NCI-H128 (cell line): ENCODE data around the gene PPP1R16B.
"Not testable (repeated sequence)": the region's sequence is repeated elsewhere in the genome, so short reads cannot be mapped to it uniquely, and the experiment has no call there.

Experiments
- DNase-seq: peaks from one replicate; lab custom pipeline; 2025; ENCODE audit not compliant: unreplicated experiment; lab: John Stamatoyannopoulos, UW

PPP1R16B gene

DNA sequence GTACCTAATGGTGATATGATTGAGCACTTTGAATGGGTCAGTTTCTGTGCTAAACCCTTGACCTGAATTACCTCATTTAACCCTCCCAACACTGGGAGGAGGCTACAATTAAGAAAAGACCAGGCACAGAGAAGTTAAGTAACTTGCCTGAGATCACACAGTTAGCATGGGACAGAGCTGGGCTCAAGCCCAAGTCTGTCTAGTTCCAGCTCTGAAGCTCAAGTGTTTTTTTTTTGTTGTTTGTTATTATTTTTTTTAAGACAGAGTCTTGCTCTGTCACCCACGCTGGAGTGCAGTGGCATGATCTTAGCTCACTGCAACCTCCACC is 124.7 kb downstream of the PPP1R16B start:
- DNase-seq: no peak

DNA sequence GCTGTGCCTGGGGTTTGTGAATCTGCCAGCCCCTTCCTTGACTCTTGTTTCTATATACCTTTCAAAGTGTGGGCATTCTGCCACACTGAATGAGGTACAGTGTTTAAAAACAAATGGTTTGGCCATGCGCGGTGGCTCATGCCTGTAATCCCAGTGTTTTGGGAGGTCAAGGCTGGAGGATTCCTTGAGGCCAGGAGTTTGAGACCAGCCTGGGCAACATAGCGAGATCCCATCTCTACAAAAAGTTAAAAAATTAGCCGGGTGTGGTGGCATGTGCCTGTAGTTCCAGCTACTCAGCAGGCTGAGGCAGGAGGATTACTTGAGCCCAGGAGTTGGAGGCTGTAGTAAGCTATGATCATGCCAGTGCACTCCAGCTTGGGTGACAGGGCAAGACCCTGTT is 126.5 kb downstream of the PPP1R16B start:
- DNase-seq: no peak

DNA sequence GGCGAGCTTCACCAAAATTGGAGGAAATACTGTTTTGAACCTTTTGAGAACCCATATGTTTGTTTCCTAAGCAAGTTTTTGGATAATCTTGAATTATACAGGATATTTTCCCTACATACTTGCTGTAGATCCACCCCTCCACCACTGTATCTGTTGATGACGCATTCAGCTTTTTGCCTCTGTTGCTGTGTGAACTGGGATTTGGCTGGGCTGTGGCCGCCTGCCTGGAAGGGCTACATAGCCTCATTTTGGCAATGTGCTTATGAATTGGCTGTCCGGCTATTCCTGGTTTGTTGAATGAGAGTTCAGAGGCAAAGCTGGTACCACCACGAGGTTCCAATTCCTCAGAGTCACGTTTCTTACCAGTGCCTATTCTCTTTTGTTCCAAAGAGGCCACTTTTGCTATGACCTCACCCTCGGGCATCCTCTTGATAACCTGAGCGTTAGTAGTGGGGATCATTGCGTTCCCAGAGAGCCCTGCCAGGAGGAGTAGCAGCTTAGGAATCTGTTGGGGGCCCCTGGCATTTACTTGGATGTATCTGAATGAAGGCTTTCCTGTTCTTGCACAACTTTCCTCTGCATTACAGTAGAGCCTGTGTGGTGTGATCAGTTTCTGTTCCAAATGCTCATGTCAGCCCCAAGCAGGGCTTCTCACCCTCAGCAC is 127.1 kb downstream of the PPP1R16B start:
- no peak for DNase-seq

DNA sequence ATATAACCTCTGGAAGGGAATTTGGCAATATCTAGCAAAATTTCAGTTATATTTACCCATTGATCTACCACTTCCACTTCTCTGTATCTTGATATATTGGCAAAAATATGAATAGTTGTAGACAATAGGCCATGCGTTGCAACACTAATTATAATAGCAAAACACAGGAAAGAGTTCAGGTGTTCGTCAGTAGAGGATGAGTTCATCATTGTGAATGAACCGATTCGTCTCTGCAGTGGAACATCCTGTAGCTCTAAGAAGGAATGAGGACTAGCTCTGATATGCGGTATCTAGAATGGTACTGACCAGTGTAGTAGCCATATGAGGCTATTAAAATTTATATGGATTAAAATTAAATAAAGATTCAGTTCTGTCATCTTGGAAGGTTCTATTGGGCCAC is 129.0 kb downstream of the PPP1R16B start:
- DNase-seq: no peak

DNA sequence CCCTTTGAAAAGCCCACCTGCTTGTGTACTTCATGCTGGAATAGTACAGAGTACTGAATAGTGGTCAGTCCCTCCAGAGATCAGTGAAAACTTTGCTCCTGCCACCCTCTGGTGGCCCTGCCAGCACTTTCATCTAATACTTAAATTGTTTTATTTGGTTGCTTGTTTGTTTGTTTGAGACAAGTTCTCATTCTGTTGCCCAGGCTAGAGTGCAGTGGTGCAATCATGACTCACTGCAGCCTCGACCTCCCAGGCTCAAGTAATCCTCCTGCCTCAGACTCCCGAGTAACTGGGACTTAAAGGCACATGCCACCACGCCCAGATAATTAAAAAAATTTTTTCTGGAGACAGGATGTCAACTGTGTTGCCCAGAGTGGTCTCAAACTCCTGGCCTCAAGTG is 129.8 kb downstream of the PPP1R16B start:
- DNase-seq: no peak

DNA sequence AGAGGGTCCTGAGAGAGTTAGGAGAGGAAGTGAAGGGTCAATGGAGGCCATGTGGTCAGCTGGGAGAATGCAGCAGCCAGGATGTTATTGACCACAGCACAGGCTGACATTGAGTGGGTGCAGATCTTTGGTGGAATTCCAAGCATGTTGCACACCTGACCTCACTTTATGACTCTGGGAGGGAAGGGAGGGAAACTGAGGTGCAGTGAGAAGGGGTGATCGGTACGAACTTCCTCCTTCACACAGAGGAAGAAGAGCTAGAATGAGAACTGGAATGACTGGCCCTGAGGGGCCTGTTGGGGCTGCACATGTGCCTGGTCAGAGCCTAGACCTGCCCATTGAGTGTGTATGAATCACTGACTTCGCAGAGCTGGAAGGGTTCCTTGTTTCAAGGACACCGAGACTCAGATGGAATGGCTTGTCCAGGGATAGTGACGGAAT is 130.5 kb downstream of the PPP1R16B start:
- DNase-seq: no peak

DNA sequence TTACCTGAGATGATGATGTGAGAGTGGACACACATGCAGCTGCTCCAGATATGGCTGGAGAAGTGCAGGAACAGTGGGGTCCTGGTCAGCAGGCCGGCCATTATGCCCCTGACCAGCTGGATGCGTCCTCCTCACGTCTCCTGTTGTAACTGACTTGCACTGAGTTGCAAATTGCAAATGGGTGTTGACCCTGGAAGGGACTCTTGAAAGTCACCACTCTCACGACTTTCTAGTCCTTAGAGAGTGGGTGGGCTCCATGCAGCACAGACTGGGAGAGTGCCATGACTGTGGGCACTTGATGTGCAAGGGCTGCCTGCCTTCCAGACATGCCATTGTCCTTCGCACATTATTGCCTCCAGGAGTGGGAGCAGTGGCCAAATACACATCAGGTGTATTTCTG is 131.5 kb downstream of the PPP1R16B start:
- DNase-seq: no peak

DNA sequence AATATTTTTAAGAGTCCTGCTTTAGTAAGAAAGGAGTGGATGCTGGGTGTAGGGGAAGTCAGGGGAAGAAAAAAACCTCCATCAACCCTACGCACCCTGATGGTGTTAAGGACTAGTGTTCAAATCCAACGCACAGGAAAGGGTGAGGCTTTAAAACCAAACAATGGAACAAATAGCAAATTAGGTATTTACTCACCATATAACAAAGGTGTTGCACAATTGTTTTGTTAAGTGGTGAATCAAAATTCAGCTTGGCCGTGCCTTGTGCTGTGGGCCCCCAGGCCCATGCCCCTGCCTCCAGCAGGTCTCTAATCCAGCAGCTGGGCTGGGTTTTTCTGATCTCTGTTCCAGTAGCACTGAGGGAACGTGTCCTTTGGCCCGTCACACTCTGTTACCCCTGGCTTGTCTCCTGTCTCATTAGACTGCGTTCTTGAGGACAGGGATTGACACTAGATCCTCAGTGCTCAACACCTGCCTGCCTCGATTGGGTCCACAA is 132.5 kb downstream of the PPP1R16B start:
- DNase-seq: no peak

DNA sequence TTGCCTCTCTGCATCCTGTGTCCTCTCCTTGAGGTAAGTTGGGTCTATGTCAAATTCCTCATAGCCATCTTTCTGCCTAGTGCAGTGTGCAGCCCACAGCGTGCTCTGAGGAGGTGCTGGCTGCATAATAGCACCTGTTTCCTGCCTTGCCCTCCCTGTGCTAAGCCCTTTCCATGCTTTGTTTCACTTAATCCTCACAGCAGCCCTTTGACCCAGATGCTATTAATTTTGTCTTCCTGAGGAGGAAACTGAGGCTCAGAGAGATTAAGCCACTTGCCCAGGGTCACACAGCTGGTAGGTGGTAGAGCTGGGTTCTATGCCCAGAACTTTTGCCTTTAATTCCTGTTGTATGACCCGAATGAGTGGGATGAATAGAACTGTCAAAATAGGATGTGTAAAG is 134.2 kb downstream of the PPP1R16B start:
- no peak for DNase-seq

DNA sequence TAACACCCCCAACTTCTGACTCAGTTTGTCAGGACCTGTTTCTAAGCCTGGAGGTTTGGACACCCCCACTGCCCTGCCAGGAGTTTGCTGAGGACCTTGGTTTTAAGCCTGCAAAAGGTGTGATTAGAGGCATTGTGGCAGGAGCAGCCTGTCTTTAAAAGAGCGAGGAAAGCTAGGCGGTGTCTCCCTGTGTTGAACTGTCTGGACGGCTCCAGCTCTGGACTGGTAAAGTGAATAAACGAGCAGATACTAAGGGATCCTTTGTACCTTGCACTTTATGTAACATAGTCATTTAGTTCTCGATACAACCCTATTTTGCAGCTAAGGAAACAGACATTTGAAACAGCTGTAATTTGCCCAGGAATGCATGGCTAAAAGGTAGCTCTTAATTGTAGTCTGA is 135.1 kb downstream of the PPP1R16B start:
- DNase-seq: no peak

DNA sequence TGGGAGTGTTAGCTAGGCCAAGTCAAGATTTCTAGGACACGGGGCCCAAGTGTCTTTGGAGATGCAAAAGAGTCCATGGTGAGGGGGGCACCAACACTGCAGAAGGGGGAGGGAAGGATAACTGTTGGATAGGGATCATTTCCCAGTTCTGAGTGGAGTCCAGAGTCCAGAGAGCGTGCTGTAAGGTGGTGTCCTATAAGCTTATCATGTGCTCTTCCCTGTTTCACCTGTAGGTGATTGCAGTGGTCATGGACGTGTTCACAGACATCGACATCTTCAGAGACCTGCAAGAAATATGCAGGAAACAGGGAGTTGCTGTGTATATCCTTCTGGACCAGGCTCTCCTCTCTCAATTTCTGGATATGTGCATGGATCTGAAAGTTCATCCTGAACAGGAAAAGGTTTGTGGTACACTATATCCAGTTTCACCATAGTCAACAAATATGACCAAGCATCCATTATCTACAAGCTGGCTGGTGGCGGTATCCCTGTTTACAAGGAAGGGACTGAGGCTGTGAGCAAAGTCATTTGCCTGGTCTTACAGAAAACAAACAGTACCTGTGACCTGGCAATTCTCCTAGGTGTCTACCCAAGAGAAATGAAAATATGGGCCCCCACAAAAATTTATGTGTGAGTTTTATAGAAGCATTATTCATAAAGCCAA is 136.4 kb downstream of the PPP1R16B start:
- DNase-seq: no peak

DNA sequence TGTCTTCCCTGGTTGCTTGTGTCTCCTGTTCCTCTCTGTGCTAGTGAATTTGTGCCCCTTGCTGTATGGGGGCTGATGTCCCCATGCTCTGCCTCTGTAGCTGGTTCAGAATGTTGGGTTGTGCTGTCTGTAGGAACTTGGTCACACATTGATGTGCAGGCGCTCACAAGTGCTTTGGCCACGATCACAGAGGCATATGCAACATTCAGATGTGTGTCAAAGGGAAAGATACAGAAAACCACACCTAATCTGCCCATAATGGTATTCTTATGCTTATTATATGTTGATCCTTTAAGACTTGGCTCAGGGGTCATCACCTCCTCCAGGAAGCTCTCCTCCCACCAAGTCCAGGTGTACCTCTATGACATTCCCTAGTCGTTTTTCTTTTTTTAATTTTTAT is 139.5 kb downstream of the PPP1R16B start:
- no peak for DNase-seq

DNA sequence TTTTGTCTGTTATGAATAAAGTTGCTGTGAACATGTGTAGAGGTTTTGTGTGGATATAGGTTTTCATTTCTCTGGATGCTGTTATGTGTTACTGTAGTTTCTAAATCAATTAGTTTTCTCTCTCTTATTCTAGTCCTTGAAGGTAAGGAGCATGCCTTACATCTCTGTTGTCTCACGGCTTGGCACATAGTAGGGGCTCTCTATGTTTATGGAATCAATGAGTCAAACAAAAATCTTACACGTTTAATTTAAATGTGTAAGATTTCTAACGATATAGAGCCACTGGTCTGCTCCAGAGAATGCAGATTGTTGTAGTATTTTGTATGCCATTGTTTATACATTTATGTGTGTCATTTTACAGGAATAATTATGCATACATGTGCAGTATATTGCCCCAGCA is 141.3 kb downstream of the PPP1R16B start:
- DNase-seq: no peak

DNA sequence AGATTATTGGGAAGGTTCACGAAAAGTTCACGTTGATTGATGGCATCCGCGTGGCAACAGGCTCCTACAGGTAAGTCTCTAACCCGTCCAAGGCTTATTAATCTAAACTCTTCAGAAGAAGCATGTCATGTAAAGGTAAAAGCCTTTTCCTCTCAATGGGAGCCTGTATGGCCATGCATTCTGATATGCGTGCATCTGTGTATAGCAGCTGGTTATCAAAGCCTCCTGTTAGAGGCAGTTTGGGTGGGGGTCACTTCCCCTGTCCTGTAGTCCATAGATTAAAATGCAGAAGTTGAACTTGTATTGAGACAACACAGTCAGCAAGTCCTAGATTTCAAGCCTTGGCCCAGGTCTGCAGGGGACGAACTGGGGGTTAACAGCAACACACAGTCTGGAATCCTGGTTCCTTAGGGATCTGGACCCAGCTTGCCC is 142.4 kb downstream of the PPP1R16B start:
- DNase-seq: no peak

DNA sequence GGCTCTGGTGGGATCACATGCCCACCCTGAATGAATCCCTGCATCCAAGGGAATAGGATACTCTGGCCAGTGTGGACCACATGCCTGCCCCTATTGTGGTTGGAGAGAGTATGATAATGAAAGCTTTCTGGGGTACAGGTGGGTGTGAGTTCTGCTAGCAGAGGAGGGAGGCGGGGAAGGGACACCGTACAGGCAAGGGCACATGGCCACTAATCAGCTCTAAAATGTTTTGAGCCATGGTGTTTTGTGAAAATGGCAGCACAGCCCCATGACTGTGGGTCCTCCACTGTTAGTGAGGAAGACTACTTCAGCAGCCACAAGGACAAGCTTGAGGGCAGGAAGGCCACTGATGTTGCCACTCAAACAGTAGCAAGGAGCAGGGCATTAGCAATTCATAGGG is 144.8 kb downstream of the PPP1R16B start:
- no peak for DNase-seq

DNA sequence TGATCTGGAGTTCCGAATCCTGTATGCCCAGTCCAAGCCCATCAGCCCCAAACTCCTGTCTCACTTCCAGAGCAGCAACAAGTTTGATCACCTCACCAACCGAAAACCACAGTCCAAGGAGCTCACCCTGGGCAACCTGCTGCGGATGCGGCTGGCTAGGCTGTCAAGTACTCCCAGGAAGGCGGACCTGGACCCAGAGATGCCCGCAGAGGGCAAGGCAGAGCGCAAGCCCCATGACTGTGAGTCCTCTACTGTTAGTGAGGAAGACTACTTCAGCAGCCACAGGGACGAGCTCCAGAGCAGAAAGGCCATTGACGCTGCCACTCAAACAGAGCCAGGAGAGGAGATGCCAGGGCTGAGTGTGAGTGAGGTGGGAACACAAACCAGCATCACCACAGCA is 146.1 kb downstream of the PPP1R16B start:
- no peak for DNase-seq

DNA sequence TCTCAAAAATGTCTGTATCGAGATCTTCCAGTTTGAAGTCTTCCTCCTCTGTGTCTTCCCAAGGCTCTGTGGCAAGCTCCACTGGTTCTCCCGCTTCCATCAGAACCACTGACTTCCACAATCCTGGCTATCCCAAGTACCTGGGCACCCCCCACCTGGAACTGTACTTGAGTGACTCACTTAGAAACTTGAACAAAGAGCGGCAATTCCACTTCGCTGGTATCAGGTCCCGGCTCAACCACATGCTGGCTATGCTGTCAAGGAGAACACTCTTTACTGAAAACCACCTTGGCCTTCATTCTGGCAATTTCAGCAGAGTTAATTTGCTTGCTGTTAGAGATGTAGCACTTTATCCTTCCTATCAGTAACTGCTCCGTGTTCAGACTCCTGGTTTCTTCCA is 146.7 kb downstream of the PPP1R16B start:
- DNase-seq: no peak

DNA sequence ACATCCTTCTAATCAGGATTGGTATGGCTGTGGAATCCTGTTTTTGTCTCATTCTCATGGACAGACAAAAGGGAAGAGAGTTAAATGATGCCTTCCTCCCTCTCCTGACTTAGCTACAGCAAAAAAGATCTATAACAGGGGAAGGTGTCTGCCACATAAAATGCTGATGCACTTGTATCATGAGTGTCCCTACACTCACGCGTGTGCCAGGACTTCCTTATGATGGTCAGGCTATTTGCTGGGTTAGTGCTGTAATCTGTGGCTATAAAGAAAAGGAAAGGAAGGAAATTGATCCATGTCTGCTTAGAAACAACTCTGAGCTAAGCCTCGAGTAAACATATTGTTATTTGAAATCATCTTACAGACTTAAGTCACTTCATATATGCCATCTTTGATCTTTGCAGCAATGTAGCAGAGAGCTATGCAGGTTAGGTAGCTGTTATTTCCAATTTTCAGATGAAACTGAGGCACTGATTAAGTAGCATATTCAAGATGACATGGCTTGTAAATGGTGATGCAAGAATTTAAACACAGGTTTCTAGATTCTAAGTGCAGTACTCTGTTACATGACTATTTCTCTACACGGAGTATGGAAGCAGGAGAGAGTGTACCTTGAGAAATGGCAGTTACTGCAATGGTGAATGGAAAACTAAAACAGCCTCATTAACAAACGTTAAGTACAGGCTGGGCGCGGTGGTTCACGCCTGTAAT is 148.3 kb downstream of the PPP1R16B start:
- no peak for DNase-seq

DNA sequence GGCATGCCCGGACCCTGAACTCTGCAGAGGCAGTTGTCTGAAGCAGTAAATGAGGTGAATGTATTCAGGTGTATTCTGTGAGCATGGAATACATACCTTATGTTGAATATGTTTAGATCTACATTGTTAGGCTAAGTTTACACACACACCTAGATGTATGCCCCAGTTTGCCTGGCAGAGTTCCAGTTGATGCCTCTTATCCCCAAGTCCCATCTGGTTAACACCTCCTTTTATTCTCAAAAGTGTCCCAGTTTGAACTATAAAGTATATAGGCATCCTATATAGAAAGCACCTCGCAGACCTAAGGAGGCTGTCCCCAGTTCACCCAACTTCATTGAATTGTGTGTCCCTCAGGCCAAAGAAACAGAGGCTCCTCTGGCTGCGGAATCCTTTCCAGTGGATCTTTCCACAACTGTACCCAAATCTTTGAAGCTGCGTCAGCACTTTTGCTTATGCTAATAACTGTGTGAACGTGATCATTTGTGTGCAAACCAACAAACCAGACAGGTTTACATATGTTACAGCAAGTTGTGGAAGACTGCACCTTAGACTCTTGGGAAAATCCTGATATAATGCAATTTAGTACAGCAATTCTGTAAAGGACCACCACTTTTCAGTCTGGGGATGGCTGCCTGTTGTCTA is 151.9 kb downstream of the PPP1R16B start:
- no peak for DNase-seq

DNA sequence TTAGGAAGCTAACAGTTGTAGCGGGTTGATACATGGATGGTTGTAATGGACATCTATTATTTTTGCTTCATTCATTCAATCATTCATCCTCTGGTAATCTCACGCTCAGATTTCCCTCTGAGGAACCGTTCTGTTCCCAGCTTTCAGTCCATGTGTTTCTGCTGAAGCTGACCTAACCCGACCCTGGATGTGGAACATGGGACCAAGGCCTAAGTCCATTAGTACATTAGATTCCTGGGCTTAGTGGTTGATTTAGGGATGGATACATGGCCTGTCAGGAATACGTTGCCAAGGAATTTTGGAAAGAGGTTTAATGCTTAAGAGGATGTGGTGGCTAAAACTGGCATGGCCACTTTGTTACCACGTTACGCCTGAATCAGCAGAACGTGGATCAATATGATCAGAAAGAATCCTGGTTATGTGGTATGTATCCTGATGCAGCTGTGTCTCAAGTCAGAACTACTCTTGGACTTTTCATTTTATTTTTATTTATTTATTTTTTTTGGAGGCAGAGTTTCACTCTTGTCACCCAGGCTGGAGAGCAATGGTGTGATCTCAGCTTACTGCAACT is 152.5 kb downstream of the PPP1R16B start:
- DNase-seq: no peak

DNA sequence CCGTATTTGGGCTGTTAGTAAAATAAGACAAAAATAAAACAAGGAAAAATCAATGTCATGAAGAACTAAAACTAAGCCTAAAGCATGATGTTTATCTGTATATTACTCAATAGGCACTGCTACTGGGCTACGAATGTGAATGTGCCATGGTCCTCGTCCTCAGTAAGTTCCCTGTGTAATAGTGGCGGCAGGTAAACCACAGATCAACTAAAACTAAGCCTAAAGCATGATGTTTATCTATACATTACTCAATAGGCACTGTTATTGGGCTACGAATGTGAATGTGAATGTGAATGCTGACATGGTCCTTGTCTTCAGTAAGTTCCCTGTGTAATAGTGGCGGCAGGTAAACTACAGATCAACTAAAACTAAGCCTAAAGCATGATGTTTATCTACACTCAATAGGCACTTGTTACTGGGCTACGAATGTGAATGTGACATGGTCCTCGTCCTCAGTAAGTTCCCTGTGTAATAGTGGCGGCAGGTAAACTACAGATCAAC is 154.7 kb downstream of the PPP1R16B start:
- not testable (repeated sequence) for DNase-seq
